ENCODE data around the gene RNF40. TPM values are rescaled to one million over a fixed set of nuclear protein-coding genes. Genes with fewer than 3 reads are reported as not detected.
A peak's percentile ranks its signal among the peaks of the same experiment; 100 is the strongest.

Gene RNF40
- total RNA-seq, 5 donors from 2014 or later (not counting 1 experiment from before 2014, with no cell fraction given) = 55.7 to 106 (median 95.9) TPM

DNA sequence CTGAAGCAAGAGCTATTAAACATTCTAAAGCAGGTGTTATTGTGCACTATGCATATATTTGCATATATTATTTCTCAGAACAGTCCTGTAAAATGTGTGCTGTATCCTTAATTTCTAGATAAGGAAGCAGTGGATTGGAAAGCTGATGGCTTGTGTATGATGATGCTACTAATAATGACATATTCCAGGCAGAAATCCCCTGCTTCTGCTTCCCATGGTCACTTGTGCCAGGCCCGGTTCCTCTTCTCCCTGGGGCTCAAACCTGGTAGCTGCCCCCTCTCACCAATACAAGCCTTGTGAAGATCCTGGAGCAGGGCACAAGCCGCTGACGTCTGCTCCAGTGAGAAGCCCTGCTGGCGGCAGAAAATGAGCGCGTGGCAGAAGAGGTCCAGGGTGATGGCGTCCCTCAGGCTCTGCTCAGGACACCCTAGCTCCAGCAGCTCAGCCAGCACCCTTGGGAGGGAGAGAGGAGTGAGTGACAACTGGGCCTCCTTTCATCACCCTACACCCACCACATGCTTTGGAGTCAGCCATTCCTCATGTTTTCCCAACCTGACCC, 2.0 kb upstream of the RNF40 start:
- Histone ChIP-seq H3K27me3 (replicated peaks in 1 of 2; ENCODE audit: control insufficient read depth in 2 of 2, extremely low read depth in 1 of 2, insufficient read depth in 2 of 2, low read length in 1 of 2) (no peaks in the 10 kb centered on the region), H3K4me3 (ENCODE audit: control insufficient read depth in 1 of 2, extremely low read depth in 1 of 2, low read length in 1 of 2) (no peak overlapping the region), H3K36me3 (ENCODE audit: control insufficient read depth in 2 of 2, extremely low read depth in 1 of 2, insufficient read depth in 1 of 2, low read length in 1 of 2) (peaks cover 12 to 36% of the 10 kb centered on the region in 2 donors), H3K4me1 (ENCODE audit: control insufficient read depth in 1 of 2, extremely low read depth in 1 of 2, insufficient read depth in 2 of 2, low read length in 2 of 2) (peaks cover 10 to 37% of the 10 kb centered on the region in 2 experiments), H3K27ac (ENCODE audit: low read length) (no peak overlapping the region), H3K9me3 (no peaks in the 10 kb centered on the region)
- peaks cover 28 to 37% (median 33%) of the 10 kb centered on the region in 3 donors for H3K4me1 Mint-ChIP-seq
- H3K36me3 Mint-ChIP-seq = peaks cover 20% of the 10 kb centered on the region
- ChIA-PET POLR2A (interaction anchor here in 1 of 2 donors (0.5 kb wide), 1 partner anchor 158 kb away, joined by 3 read pairs; no protein-coding TSS in a partner anchor), CTCF (interaction anchor here in 1 of 2 donors (1.0 kb wide), 1 partner anchor 12 kb away, joined by 5 read pairs; the partner anchor contains the start of gene PHKG2)
- no peak for DNase-seq
- H3K9me3 Mint-ChIP-seq = no peaks in the 10 kb centered on the region
- no peak overlapping the region for H3K27ac Mint-ChIP-seq
- whole genome bisulfite sequencing (ENCODE audit: insufficient coverage) = 100% methylated on average over 1 of the region's 7 CpGs
- H3K4me3 Mint-ChIP-seq = peak overlapping the region; percentile 93 to 96 (median 96)
- no peaks in the 10 kb centered on the region for H3K27me3 Mint-ChIP-seq
- ATAC-seq (replicated peaks in 1 of 4) = no peak

- Histone ChIP-seq H3K36me3 (ENCODE audit: control insufficient read depth in 2 of 2, extremely low read depth in 1 of 2, insufficient read depth in 1 of 2, low read length in 1 of 2) (peaks cover 11 to 41% of the 10 kb centered on the region in 2 donors), H3K9me3 (no peaks in the 10 kb centered on the region), H3K4me3 (ENCODE audit: control insufficient read depth in 1 of 2, extremely low read depth in 1 of 2, low read length in 1 of 2) (peak overlapping the region; percentile 84 to 85), H3K27ac (ENCODE audit: low read length) (no peak overlapping the region), H3K4me1 (ENCODE audit: control insufficient read depth in 1 of 2, extremely low read depth in 1 of 2, insufficient read depth in 2 of 2, low read length in 2 of 2) (peaks cover 10 to 37% of the 10 kb centered on the region in 2 experiments), H3K27me3 (replicated peaks in 1 of 2; ENCODE audit: control insufficient read depth in 2 of 2, extremely low read depth in 1 of 2, insufficient read depth in 2 of 2, low read length in 1 of 2) (no peaks in the 10 kb centered on the region)
- 28% methylated on average over 24 of the region's 26 CpGs for WGBS (ENCODE audit: insufficient coverage)
- Mint-ChIP-seq H3K4me3 (peak overlapping the region; percentile 93 to 96 (median 96)), H3K4me1 (peaks cover 28 to 37% (median 35%) of the 10 kb centered on the region in 3 donors), H3K27ac (peak overlapping the region; percentile 32 to 89), H3K36me3 (peaks cover 23% of the 10 kb centered on the region), H3K27me3 (no peaks in the 10 kb centered on the region), H3K9me3 (no peaks in the 10 kb centered on the region)
- CTCF ChIA-PET = no interaction called here
- POLR2A ChIA-PET = interaction anchor here in 1 of 2 donors (0.8 kb wide), 1 partner anchor 36 kb away, joined by 5 read pairs; no protein-coding TSS in a partner anchor
- ATAC-seq (replicated peaks in 1 of 4) (no peak), DNase-seq (no peak)
These were observed 1.3 kb upstream of the RNF40 start for GRCh38 chr16:30760577-30761426.

DNA sequence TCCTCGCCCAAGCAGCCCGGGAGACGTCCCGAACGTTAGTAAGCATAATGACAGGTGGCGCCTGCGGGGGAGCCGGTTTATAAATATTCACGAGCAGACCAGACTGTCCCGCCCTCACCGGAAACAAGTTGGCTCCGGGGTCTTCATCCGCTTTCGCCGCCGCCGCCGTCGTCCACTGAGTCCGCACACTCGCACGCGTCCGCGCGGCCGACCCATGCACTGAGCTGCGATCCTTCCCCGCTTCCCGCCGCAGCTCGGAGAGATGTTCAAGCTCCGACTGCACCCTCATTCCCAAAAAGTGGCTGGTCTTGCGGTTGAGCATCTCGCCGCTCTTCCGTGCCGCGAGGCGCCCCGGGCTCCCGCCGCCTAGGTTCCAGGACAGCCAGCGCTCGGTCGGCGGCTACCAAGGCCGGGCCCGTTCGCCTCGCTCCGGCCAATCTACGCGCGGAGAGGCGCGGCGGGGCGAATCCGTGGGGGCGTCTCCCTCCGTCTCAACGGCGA, 645 bp upstream of the RNF40 start:
- peak overlapping the region; percentile 89 to 90 for H3K27ac Mint-ChIP-seq
- Histone ChIP-seq H3K4me3 (ENCODE audit: control insufficient read depth in 1 of 2, extremely low read depth in 1 of 2, low read length in 1 of 2) (peak overlapping the region; percentile 84 to 85), H3K27ac (ENCODE audit: low read length) (peak overlapping the region; percentile 70), H3K9me3 (no peaks in the 10 kb centered on the region), H3K36me3 (ENCODE audit: control insufficient read depth in 2 of 2, extremely low read depth in 1 of 2, insufficient read depth in 1 of 2, low read length in 1 of 2) (peaks cover 9 to 41% of the 10 kb centered on the region in 2 donors), H3K4me1 (ENCODE audit: control insufficient read depth in 1 of 2, extremely low read depth in 1 of 2, insufficient read depth in 2 of 2, low read length in 2 of 2) (peaks cover 10 to 42% of the 10 kb centered on the region in 2 experiments), H3K27me3 (replicated peaks in 1 of 2; ENCODE audit: control insufficient read depth in 2 of 2, extremely low read depth in 1 of 2, insufficient read depth in 2 of 2, low read length in 1 of 2) (no peaks in the 10 kb centered on the region)
- peak overlapping the region; percentile 93 to 96 (median 96) for H3K4me3 Mint-ChIP-seq
- H3K4me1 Mint-ChIP-seq = peaks cover 28 to 37% (median 35%) of the 10 kb centered on the region in 3 donors
- DNase-seq (peak in 11 of 35 experiments; percentile 13 to 51 (median 21)), ATAC-seq (replicated peaks in 1 of 4) (peak; percentile 25 to 41 (median 32))
- POLR2A ChIA-PET = interaction anchor here in 1 of 2 donors (0.8 kb wide), 1 partner anchor 36 kb away, joined by 5 read pairs; no protein-coding TSS in a partner anchor
- H3K27me3 Mint-ChIP-seq = no peaks in the 10 kb centered on the region
- CTCF ChIA-PET = no interaction called here
- peaks cover 20% of the 10 kb centered on the region for H3K36me3 Mint-ChIP-seq
- H3K9me3 Mint-ChIP-seq = no peaks in the 10 kb centered on the region
- WGBS (ENCODE audit: insufficient coverage) = 1% methylated on average over 55 of the region's 64 CpGs

DNA sequence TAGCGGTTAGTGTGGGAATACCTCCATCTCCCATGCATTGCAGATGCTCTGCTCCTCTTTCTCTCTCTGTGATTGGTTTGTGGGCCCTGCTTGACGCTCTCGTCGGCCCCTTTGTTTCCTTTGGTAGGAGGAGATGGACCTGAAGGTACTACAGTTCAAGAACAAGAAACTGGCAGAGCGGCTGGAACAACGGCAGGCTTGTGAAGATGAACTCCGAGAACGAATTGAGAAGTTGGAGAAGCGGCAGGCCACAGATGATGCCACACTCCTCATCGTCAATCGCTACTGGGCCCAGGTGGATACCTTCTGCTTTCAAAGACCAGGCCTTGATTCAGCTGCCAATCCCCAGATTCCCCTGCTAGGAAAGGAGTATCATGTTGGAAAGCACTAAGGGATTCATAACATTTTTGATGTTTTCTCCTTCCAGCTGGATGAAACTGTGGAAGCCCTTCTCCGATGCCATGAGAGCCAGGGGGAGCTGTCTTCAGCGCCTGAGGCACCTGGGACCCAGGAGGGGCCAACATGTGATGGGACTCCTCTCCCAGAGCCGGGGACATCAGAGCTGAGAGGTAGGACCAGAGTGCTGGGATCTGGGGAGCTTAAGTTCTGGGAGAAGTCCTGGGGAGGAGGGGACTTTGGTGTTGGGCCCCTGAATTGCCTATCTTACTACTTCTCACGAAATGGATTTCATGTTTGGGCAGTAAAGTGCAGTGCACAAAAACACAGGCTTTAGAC, 1.0 kb downstream of the RNF40 start:
- Histone ChIP-seq H3K9me3 (no peaks in the 10 kb centered on the region), H3K27ac (ENCODE audit: low read length) (peak overlapping the region; percentile 70), H3K4me3 (ENCODE audit: control insufficient read depth in 1 of 2, extremely low read depth in 1 of 2, low read length in 1 of 2) (peak overlapping the region; percentile 84 to 85), H3K27me3 (replicated peaks in 1 of 2; ENCODE audit: control insufficient read depth in 2 of 2, extremely low read depth in 1 of 2, insufficient read depth in 2 of 2, low read length in 1 of 2) (no peaks in the 10 kb centered on the region), H3K36me3 (ENCODE audit: control insufficient read depth in 2 of 2, extremely low read depth in 1 of 2, insufficient read depth in 1 of 2, low read length in 1 of 2) (peaks cover 6 to 50% of the 10 kb centered on the region in 2 donors), H3K4me1 (ENCODE audit: control insufficient read depth in 1 of 2, extremely low read depth in 1 of 2, insufficient read depth in 2 of 2, low read length in 2 of 2) (peaks cover 10 to 58% of the 10 kb centered on the region in 2 experiments)
- peak overlapping the region; percentile 89 to 90 for H3K27ac Mint-ChIP-seq
- DNase-seq (no peak), ATAC-seq (replicated peaks in 1 of 4) (no peak)
- H3K27me3 Mint-ChIP-seq = no peaks in the 10 kb centered on the region
- H3K9me3 Mint-ChIP-seq = no peaks in the 10 kb centered on the region
- H3K4me3 Mint-ChIP-seq = peak overlapping the region; percentile 93 to 96 (median 96)
- 91% methylated on average over 10 of the region's 15 CpGs for WGBS (ENCODE audit: insufficient coverage)
- ChIA-PET POLR2A (interaction anchor here in 1 of 2 donors (0.5 to 0.6 kb wide), 3 partner anchors 26 to 305 kb away, joined by 3 to 6 read pairs (median 6); no protein-coding TSS in a partner anchor), CTCF (no interaction called here)
- H3K36me3 Mint-ChIP-seq = peaks cover 25% of the 10 kb centered on the region
- H3K4me1 Mint-ChIP-seq = peaks cover 28 to 43% (median 37%) of the 10 kb centered on the region in 3 donors

- peak overlapping the region; percentile 93 to 96 (median 96) for H3K4me3 Mint-ChIP-seq
- WGBS (ENCODE audit: insufficient coverage) = 97% methylated on average over 10 of the region's 11 CpGs
- DNase-seq (no peak), ATAC-seq (replicated peaks in 1 of 4) (no peak)
- H3K4me1 ChIP-seq (ENCODE audit: control insufficient read depth in 1 of 2, extremely low read depth in 1 of 2, insufficient read depth in 2 of 2, low read length in 2 of 2) = peaks cover 10 to 67% of the 10 kb centered on the region in 2 experiments
- no peaks in the 10 kb centered on the region for H3K27me3 ChIP-seq (replicated peaks in 1 of 2; ENCODE audit: control insufficient read depth in 2 of 2, extremely low read depth in 1 of 2, insufficient read depth in 2 of 2, low read length in 1 of 2)
- H3K36me3 Mint-ChIP-seq = peaks cover 32% of the 10 kb centered on the region
- no peak overlapping the region for H3K4me3 ChIP-seq (ENCODE audit: control insufficient read depth in 1 of 2, extremely low read depth in 1 of 2, low read length in 1 of 2)
- no peaks in the 10 kb centered on the region for H3K27me3 Mint-ChIP-seq
- peaks cover 13 to 60% of the 10 kb centered on the region in 2 donors for H3K36me3 ChIP-seq (ENCODE audit: control insufficient read depth in 2 of 2, extremely low read depth in 1 of 2, insufficient read depth in 1 of 2, low read length in 1 of 2)
- no peak overlapping the region for H3K27ac ChIP-seq (ENCODE audit: low read length)
- ChIA-PET POLR2A (no interaction called here), CTCF (no interaction called here)
- peaks cover 28 to 43% (median 37%) of the 10 kb centered on the region in 3 donors for H3K4me1 Mint-ChIP-seq
- peak overlapping the region in 1 of 2 donors; percentile 4 for H3K27ac Mint-ChIP-seq
- no peaks in the 10 kb centered on the region for H3K9me3 Mint-ChIP-seq
- H3K9me3 ChIP-seq = no peaks in the 10 kb centered on the region
These were observed 2.0 kb downstream of the RNF40 start for GRCh38 chr16:30764086-30764485.
